Hepatocyte (in vitro differentiated cells): ENCODE measurements around the gene GABBR1. TPM values are rescaled to one million over a fixed set of nuclear protein-coding genes. Genes with fewer than 3 reads are reported as not detected.
"Not testable (repeated sequence)": the region's sequence is repeated elsewhere in the genome, so short reads cannot be mapped to it uniquely, and the experiment has no call there.

Experiments used
- DNase-seq: peaks from one replicate; pipeline ENCODE4 v3.0.0-alpha.2; 2016; ENCODE audit warnings: low spot score
- H2AFZ ChIP-seq: fragments of 200-600 bp; sonication (generic); 2 replicates; pipeline ENCODE4 v1.6.0; 2016; ENCODE audit warnings: antibody characterized with exemption, mild to moderate bottlenecking
- H3K27ac ChIP-seq: fragments of 200-600 bp; sonication (generic); 2 replicates; pipeline ENCODE4 v1.5.1; 2016; ENCODE audit warnings: mild to moderate bottlenecking
- H3K27me3 ChIP-seq: fragments of 200-600 bp; sonication (generic); 2 replicates; pipeline ENCODE4 v1.6.1; 2016
- H3K36me3 ChIP-seq: fragments of 200-600 bp; sonication (generic); replicated peaks from 2 replicates; pipeline ENCODE4 v1.5.1; 2016; ENCODE audit warnings: low read depth; ENCODE audit not compliant: insufficient read depth
- H3K4me1 ChIP-seq: fragments of 200-600 bp; sonication (generic); 2 replicates; pipeline ENCODE4 v1.5.1; 2016; ENCODE audit warnings: mild to moderate bottlenecking, moderate library complexity; ENCODE audit not compliant: insufficient read depth
- H3K4me2 ChIP-seq: fragments of 200-600 bp; sonication (generic); 2 replicates; pipeline ENCODE4 v1.6.0; 2016
- H3K4me3 ChIP-seq: fragments of 200-600 bp; sonication (generic); 2 replicates; pipeline ENCODE4 v1.5.1; 2016; ENCODE audit warnings: mild to moderate bottlenecking
- H3K79me2 ChIP-seq: fragments of 200-600 bp; sonication (generic); 2 replicates; pipeline ENCODE4 v1.6.0; 2017; ENCODE audit warnings: mild to moderate bottlenecking
- H3K9me2 ChIP-seq: fragments of 200-600 bp; sonication (generic); replicated peaks from 2 replicates; pipeline ENCODE4 v1.6.0; 2017; ENCODE audit warnings: mild to moderate bottlenecking; ENCODE audit not compliant: insufficient read depth
- H3K9me3 ChIP-seq: fragments of 200-600 bp; sonication (generic); 2 replicates; pipeline ENCODE4 v1.5.1; 2016; ENCODE audit warnings: low read depth, mild to moderate bottlenecking
- H4K20me1 ChIP-seq: fragments of 200-600 bp; sonication (generic); 2 replicates; pipeline ENCODE4 v1.6.0; 2016; ENCODE audit warnings: mild to moderate bottlenecking; ENCODE audit not compliant: insufficient read depth, poor library complexity, severe bottlenecking
- EZH2 ChIP-seq: fragments of 200-600 bp; sonication (generic); IDR thresholded peaks from 2 replicates; pipeline ENCODE4 v1.6.1; 2016; ENCODE audit warnings: antibody characterized with exemption, mild to moderate bottlenecking, borderline replicate concordance
- EZH2phosphoT487 ChIP-seq: fragments of 200-600 bp; sonication (generic); IDR thresholded peaks from one replicate; pipeline ENCODE4 v1.6.1; 2018; ENCODE audit warnings: antibody characterized with exemption, mild to moderate bottlenecking, low read depth, moderate library complexity; ENCODE audit not compliant: unreplicated experiment, severe bottlenecking
- WGBS: methylation state at CpG from one replicate; pipeline ENCODE4 v1.1.6; 2016; ENCODE audit warnings: low lambda C conversion rate; ENCODE audit errors: missing lambda C conversion rate; 5-methylcytosine and 5-hydroxymethylcytosine counted together
- polyA plus RNA-seq: library from polyadenylated mRNA; unstranded; fragments of >200 nt; fragmentation: Nextera tagmentation; extraction: Ambion mirVana; gene quantifications from 2 replicates; pipeline ENCODE4 v1.2.1, GENCODE V29; 2016
- total RNA-seq: library from RNA; depleted of rRNA; stranded (reverse); fragments of >200 nt; gene quantifications from 2 replicates; pipeline ENCODE4 v1.2.3, GENCODE V29; 2014
- TF ChIP-seq, protein P1 (sequence below): fragments of 200-600 bp; sonication (generic); IDR thresholded peaks from 2 replicates; pipeline ENCODE4 v1.5.1; 2016; ENCODE audit warnings: antibody characterized with exemption, mild to moderate bottlenecking; ENCODE audit not compliant: poor library complexity

Gene GABBR1
- total and polyA plus RNA-seq, 2 experiments from 2014 or later: 9.9 to 11.3 TPM

DNA sequence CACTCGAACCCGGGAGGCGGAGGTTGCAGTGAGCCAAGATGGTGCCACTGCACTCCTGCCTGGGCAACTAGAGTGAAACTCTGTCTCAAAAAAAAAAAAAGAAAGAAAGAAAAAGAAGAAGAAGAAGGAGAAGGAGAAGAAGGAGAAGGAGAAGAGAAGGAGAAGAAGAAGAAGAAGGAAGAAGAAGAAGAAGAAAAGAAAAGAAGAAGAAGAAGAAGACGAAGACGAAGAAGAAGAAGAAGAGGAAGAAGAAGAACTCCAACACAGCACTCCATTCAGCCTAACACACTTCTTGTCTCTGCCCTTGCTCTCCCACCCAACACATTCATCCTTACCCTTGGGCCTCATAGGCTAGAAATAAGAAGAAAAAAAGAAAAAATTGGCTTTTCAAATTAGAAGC is 41.0 kb upstream of the GABBR1 start:
- no peak for DNase-seq
- no peaks in the 10 kb centered on the region for H3K36me3 ChIP-seq
- no peak overlapping the region for H3K4me3 ChIP-seq
- H3K4me2 ChIP-seq: no peak overlapping the region
- no peak overlapping the region for H3K27ac ChIP-seq
- WGBS: 91% methylated on average over 5 of the region's 5 CpGs
- no peaks in the 10 kb centered on the region for H3K4me1 ChIP-seq
- no peaks in the 10 kb centered on the region for H3K79me2 ChIP-seq
- TF ChIP-seq, protein P1, sequence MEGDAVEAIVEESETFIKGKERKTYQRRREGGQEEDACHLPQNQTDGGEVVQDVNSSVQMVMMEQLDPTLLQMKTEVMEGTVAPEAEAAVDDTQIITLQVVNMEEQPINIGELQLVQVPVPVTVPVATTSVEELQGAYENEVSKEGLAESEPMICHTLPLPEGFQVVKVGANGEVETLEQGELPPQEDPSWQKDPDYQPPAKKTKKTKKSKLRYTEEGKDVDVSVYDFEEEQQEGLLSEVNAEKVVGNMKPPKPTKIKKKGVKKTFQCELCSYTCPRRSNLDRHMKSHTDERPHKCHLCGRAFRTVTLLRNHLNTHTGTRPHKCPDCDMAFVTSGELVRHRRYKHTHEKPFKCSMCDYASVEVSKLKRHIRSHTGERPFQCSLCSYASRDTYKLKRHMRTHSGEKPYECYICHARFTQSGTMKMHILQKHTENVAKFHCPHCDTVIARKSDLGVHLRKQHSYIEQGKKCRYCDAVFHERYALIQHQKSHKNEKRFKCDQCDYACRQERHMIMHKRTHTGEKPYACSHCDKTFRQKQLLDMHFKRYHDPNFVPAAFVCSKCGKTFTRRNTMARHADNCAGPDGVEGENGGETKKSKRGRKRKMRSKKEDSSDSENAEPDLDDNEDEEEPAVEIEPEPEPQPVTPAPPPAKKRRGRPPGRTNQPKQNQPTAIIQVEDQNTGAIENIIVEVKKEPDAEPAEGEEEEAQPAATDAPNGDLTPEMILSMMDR: no peak
- H3K9me3 ChIP-seq: no peaks in the 10 kb centered on the region
- peaks cover 4% of the 10 kb centered on the region for H3K27me3 ChIP-seq
- H3K9me2 ChIP-seq: no peaks in the 10 kb centered on the region
- H4K20me1 ChIP-seq: no peaks in the 10 kb centered on the region
- no peak overlapping the region for H2AFZ ChIP-seq

DNA sequence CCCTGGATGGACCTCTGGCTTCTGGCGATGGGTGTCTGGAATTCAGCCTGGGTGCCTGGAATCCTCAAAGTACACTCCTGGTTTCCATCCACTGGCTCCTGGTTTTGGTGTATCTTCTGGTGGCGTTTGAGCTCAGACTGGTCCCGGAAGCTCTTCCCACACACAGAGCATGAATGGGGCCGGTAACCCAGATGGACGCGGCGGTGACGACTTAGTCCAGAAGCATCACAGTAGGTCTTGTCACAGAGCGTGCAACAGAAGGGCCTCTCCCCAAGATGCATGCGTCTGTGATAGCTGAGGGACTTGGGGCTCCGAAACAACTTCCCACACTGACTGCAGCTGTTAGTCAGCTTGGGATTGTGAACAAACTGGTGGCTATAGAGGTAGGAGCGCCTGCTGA is 40.2 kb upstream of the GABBR1 start:
- H3K36me3 ChIP-seq: no peaks in the 10 kb centered on the region
- peaks cover 9% of the 10 kb centered on the region for H3K27me3 ChIP-seq
- no peak overlapping the region for H3K27ac ChIP-seq
- TF ChIP-seq EZH2phosphoT487 (no peak), EZH2 (no peak)
- TF ChIP-seq, protein P1: no peak
- H3K4me3 ChIP-seq: no peak overlapping the region
- no peaks in the 10 kb centered on the region for H3K79me2 ChIP-seq
- H2AFZ ChIP-seq: no peak overlapping the region
- DNase-seq: no peak
- 92% methylated on average over 12 of the region's 12 CpGs for WGBS
- H3K4me2 ChIP-seq: no peak overlapping the region
- H3K9me3 ChIP-seq: no peaks in the 10 kb centered on the region
- no peaks in the 10 kb centered on the region for H3K9me2 ChIP-seq
- no peaks in the 10 kb centered on the region for H4K20me1 ChIP-seq
- no peaks in the 10 kb centered on the region for H3K4me1 ChIP-seq

DNA sequence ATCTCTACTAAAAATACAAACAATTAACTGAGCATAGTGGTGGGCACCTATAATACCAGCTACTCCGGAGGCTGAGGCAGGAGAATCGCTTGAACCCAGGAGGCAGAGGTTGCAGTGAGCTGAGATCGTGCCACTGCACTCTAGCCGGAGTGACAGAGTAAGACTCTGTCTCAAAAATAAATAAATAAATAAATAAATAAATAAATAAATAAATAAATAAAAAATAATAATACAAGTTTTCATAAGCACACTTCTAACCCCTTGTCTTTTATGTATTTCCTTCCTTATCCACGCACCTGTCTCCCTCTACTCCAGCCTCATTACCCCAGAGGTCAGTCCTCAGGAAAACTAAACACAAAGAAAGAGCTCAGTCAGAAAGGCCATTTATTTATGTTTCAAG is 39.1 kb upstream of the GABBR1 start:
- H4K20me1 ChIP-seq, H2AFZ ChIP-seq, H3K79me2 ChIP-seq, H3K4me1 ChIP-seq, H3K4me3 ChIP-seq, DNase-seq, H3K36me3 ChIP-seq, H3K9me2 ChIP-seq, H3K4me2 ChIP-seq, H3K27ac ChIP-seq, H3K9me3 ChIP-seq: not testable (repeated sequence)
- 86% methylated on average over 5 of the region's 5 CpGs for WGBS
- peaks cover 12% of the 10 kb centered on the region for H3K27me3 ChIP-seq

DNA sequence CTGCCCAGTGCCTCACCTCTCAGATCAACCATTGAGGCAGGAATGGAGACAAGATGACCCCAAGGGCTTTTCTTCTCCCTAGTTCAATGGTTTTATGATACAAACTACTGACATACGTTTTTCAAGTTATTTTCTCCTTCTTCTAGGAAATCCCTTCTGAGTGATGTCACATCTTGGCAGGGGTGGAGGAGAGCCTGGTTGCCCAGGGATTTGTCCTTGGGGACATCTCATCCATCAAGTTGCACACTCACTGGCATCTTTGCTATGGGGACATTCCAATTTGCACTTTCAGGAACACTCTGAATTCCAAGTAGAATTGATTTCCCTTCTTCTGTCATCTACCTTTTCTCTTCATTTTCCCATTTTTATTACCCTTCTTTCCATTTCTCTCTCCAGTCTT is 38.0 kb upstream of the GABBR1 start:
- H2AFZ ChIP-seq: no peak overlapping the region
- DNase-seq: no peak
- H4K20me1 ChIP-seq: no peaks in the 10 kb centered on the region
- H3K9me3 ChIP-seq: no peaks in the 10 kb centered on the region
- no peak overlapping the region for H3K4me2 ChIP-seq
- no peaks in the 10 kb centered on the region for H3K79me2 ChIP-seq
- H3K27me3 ChIP-seq: peaks cover 23% of the 10 kb centered on the region
- H3K27ac ChIP-seq: no peak overlapping the region
- TF ChIP-seq EZH2phosphoT487: no peak
- TF ChIP-seq, protein P1: no peak
- no peak for TF ChIP-seq EZH2
- H3K4me3 ChIP-seq: no peak overlapping the region
- H3K9me2 ChIP-seq: no peaks in the 10 kb centered on the region
- no peaks in the 10 kb centered on the region for H3K36me3 ChIP-seq
- no peaks in the 10 kb centered on the region for H3K4me1 ChIP-seq
- 75% methylated on average over 1 of the region's 1 CpG for WGBS
